Activated naive CD8-positive, alpha-beta T cell treated with anti-CD3 and anti-CD28 coated beads, Interleukin-2, amount 50 U/mL, for 16 hours (primary cell): ENCODE measurements around the gene TMEM271.

Source experiments
- DNase-seq: peaks from one replicate; pipeline ENCODE4 v3.0.0-alpha.2; 2020; ENCODE audit warnings: low read depth, low spot score

TMEM271 gene

GRCh38 chr4:532588-533317 is 43.3 kb downstream of the TMEM271 start:
- DNase-seq = no peak

GRCh38 chr4:531721-532565 is 44.2 kb downstream of the TMEM271 start:
- no peak for DNase-seq

- DNase-seq = no peak
Measured at GRCh38 chr4:531076-531475, 45.0 kb downstream of the TMEM271 start.

GRCh38 chr4:530017-530781 is 45.9 kb downstream of the TMEM271 start:
- no peak for DNase-seq

GRCh38 chr4:529563-529962 is 46.5 kb downstream of the TMEM271 start:
- DNase-seq = no peak

GRCh38 chr4:528835-529234 is 47.3 kb downstream of the TMEM271 start:
- no peak for DNase-seq

GRCh38 chr4:528296-528695 is 47.8 kb downstream of the TMEM271 start:
- DNase-seq = no peak

GRCh38 chr4:526971-527460 is 49.1 kb downstream of the TMEM271 start:
- DNase-seq = no peak

GRCh38 chr4:526189-526909 is 49.7 kb downstream of the TMEM271 start:
- no peak for DNase-seq

GRCh38 chr4:525660-526059 is 50.4 kb downstream of the TMEM271 start:
- no peak for DNase-seq

GRCh38 chr4:524196-524595 is 51.9 kb downstream of the TMEM271 start:
- DNase-seq = no peak
